ENCODE measurements around the gene NOLC1.

The NOLC1 gene

DNA sequence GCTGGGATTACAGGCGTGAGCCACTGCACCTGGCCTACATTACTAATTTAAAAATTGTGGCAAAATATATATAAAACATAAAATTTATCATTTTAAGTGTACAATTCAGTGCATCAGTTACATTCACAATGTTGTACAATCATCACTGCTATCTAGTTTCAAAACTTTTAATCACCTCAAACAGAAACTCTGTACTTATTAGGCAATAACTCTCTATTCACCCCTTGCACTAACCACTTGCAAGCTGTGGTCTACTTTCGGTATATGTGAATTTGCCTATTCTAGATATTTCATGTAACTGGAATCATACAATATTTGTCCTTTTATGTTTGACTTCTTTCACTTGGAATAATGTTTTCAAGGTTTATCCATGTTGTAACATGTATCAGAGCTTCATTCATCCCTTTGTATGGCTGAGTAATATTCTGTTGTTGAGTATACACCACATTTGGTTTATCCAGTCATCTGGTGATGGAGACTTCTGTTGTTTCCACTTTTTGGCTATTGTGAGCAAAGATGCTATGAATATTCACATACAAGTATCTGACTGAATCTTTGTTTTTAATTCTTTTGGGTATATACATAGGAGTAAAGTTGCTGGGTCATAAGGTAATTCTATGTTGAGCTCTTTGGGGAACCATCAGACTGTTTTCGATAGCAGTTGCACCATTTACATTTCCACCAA lies 59.6 kb downstream of the NOLC1 start:
- DNase-seq = no peak

All from NCI-H1694 treated with DMSO at 0.1 percent for 48 hours (cell line).